NCI-H1436 (cell line): ENCODE measurements around the gene AKNAD1.

ENCODE experiments used
- DNase-seq: peaks from one replicate; lab custom pipeline; 2025; lab: John Stamatoyannopoulos, UW

The AKNAD1 gene

GRCh38 chr1:108865316-108865910 lies 8.5 kb upstream of the AKNAD1 start:
- DNase-seq: no peak

- no peak for DNase-seq
Observed at GRCh38 chr1:108863984-108864383, 7.1 kb upstream of the AKNAD1 start.

DNA sequence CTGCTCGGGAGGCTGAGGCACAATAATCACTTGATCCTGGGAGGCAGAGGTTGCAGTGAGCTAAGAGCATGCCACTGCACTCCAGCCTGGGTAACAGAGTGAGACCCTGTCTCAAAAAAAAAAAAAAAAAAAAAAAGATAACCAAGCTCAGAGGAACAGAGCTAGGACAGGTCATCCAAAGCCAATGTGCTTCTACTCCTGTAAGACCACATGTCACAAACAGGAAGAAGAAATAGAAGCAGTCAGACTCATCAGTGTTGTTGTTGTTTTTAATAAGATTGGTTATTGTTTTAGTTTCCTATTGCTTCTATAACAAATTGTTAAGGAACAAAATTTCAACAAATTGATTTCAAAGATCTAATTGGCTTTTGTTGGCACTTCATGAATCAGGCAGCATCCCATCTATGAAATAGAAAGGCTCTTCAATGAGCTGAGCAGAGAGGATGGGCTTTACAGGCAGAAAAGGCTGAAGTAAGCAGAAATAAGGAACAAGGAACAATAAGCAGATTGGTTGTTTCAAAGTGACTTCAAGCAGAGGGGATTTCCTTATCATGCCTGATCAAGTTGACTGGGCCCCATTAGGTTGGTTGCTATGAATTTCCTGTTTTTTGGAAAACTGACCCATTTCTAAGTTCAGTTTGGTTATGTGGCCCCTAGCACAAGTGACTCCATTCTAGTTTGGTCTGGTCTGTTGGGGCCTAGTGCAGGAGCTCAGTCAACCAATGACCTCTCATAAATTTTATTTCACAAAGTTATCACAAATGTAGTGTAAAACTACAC lies 6.0 kb upstream of the AKNAD1 start:
- DNase-seq: no peak

- DNase-seq: peak; percentile 11
Observed at GRCh38 chr1:108862017-108862610, 5.2 kb upstream of the AKNAD1 start.

DNA sequence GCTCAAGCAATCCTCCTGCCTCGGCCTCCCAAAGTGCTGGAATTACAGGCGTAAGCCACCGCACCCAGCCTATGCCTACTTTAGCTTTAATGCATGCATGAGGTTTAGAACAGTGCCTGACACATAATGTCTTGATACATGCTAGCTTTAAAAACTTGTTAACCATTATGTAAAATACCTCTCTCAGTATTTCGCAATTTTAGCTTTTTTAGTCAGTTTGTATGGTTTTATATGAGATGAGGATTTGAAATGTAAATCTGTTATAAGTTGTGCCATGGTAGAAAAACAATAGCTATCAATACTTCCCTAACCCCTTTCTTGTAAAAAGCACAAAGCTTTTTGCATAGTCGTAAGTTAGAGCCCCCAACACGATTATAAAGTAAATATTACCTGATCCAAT lies 4.7 kb upstream of the AKNAD1 start:
- DNase-seq: no peak

DNA sequence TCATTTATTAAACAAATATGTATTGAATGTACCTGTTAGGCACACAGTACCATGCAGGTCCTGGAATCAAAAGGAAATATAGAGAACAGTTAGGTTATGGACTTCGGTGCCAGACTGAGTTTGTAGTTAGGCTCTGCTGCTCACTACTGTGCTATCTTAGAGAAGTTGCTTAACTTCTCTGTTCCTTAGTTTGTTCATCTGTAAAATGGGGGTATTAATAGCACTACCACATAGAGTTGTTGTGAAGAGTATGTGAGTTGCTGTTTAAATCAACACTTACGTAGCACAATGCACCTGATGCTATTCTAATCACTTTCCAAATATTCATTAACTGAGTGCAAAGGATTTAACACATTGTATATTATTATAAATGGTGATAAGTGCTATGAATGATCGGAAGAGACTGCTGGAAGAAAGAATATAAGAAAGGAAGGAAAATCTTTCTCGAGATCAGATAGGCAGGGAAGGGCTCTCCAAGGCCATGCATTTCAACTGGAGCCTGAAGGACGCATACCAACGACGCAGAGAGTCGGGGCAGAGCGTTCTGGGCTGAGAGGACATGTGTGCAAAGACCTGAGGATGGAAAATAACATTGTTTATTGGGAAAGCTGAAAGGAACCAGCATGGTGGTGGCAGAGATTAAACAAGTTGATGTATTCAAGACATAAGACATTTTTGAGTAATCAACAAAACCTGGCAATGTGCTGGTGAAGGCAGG lies 3.5 kb upstream of the AKNAD1 start:
- no peak for DNase-seq

DNA sequence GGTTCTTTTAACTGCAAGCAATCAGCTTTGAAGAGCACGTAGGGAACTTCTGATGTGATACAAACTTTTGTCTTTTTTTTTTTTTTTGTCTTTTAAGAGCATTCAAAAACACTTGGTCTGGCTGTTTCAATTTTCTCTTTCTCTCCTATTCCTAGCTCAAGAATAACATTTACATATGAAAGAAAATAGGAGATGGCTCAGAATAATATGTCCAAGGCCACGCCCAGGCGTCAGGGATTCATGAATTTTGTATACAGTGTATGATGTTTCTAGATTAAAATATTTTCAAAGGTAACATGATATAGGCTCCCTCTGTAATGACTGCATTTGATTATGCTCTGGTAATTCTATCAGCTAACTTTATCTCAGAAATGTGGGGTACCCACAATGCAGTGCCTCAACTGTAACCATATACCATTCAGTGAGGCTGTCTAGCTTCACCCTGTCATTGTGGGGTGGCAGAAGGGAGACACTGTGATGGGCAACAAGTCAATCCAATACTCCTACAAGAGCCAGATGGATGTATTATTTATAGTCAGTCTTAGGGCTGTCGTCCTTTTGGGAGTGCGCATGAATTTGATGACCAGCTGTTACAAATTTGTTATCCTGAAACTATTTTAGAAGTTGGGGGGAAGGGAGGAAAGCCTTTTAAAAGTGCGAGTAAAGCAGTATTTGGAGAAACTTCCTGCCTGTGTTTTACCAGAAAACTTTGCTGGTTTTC lies 1.5 kb upstream of the AKNAD1 start:
- DNase-seq: no peak

DNA sequence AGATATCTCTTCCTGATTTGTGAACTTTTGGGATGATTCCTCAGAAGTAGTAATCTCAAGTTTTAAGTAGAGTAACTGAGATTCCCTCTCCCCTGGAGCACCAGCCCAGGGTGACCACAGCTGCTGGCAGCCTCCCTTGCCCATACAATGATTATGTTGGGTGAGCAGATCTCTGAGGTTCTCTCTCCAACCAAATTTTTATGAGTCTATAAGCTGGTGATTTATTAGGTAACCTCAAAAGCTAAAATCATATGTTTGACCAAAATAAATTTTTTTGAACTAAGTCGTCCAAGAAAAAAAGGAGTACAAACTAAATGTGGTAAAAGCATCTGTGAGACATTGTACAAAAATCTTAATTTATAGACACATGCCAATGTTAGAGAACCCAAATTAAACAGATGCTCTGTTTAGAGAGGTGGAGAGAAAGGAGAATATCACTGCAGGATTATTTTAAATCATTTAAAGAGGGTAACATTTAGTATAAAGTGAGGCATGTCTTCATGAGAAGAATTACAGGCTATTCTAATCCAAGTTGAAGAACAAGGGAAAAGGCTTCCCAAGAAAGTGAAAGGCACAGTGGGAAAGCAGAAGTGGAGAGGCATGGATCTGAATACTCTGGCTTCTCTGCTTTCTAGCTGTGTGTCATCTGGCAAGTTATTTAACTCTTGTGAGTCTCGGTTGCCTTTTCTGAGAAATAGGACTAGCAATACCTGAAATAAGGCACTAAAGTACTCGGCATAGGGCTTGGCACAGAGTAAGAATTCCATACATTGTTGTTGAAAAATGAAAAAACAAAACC lies 2.5 kb downstream of the AKNAD1 start:
- no peak for DNase-seq

DNA sequence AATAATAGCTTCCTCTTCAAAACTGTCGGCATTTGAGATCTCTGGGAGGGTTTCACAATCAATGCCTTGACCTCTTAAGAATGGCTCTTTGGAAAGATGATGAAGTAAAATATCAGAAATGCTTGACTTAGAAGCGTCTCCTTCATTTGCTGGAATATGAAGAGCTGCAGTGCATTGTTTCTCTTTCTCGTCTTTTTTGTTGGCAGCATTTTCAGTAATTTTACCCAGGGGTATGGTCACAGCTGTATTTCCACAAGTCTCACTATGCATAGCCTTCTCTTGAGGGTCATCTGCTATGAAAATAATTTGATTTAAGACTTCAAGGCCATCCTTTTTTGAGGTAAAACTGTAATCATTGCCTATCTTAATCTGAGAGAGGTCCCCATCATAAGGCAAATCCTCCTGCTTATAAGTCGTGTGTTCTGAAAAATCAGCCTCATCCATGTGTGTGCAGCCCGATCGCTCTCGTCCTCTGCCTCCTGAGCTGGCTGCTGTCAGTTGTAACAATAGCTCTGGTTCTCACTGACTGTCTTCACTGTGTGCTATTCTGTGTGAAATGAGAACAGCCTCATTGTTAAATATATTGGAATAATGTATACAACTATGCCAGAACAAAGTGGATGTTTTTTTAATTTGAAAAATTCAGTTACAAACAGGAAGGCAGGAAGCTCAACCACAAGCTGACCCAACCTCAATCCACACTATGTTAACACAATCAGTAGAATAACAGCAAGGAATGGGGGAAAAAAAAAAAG lies 4.5 kb downstream of the AKNAD1 start:
- DNase-seq: no peak

DNA sequence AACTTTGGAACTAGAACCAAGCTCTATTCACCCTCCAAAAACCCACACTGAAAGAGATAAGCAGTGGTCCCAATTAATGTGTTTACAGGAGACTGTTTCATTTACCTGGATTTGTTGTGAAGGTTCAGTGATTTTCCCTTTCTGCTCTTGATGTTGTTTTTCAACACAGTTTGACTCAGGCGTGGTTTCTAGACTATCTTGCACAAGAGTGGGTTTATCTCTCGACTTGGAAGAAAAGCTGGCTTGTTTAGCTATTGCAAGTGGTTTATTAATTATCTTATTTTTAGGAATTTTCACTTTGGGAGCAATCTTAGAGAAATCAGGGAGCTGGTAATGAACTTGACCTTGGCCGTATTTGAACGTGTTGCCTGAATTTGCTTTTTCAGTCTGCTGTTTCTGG lies 5.3 kb downstream of the AKNAD1 start:
- no peak for DNase-seq

DNA sequence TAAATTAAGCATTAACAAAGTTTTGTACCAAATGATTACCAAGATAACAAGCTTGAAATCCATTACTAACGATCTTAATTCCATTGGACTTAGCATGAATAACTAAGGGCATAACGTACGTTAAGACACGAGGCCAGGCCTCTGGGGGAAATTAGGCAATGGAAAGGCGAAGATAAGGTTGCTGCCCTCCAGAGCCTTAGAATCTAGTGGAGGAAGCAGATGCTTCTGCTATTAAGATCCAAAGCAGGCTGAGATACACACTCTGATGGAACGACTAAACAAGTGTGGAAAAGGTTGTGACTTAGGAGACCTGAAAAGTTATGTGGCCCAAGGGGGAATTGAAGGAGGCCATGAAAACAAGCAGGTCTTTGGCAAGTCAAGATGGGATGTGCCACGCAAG lies 6.0 kb downstream of the AKNAD1 start:
- no peak for DNase-seq

- DNase-seq: no peak
Observed at GRCh38 chr1:108848806-108849205, 8.1 kb downstream of the AKNAD1 start.

DNA sequence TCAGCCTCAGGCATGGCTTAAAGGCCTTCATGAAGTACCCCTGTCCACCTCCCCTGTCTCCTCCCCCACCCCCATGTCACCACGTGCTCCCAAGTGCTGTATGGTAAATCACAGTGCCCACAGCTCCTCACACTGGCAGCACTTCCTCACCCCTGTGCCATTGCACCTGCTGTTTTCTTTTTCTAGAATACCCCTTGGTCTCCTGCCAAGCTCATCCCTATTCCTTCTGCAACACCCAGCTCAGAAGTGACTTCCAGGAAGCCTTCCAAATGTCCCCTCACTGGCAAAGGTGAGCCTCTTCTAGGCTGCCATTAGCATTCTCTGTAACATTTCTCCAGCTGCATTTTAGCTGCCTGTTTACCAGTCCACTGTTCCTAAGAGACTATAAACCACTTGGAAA lies 9.4 kb downstream of the AKNAD1 start:
- DNase-seq: no peak

DNA sequence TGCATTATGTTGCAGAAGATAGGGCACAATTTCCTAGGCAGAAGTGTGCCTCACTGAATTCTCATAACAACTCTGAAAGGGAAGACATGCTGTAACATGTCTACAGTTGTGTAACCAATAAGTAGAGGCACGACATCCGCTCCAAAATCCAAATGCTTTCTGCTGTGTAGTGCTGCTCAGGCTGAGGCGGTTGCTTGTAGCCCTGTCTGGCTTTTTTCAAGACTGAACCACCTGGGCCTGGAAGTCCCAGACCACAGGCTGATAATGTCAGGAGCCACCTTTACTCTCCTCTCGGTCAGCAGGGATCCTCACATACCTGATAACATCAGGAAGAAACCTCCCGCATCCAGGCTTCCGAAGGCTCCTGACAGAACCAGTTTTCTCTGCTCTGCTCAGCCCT lies 10.9 kb downstream of the AKNAD1 start:
- no peak for DNase-seq

DNA sequence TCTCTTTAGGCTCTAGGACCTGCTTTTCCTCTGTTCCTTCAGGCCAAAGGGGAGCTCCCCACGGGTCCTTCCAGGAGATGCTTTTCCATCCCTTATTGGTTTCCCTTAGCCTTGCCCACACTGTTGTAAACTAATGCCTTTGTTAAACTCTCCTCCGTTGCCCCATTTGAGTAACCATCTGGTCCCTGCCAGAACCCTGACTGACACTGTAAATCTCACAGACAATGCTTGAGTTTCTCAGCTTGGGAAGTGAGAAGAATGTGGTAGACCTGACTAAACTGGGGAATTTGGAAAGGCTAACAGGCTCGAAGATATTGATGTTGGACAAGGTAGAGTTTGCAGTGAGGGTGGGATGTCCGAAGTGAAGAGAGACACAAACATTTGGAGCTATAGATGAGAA lies 11.4 kb downstream of the AKNAD1 start:
- DNase-seq: no peak

DNA sequence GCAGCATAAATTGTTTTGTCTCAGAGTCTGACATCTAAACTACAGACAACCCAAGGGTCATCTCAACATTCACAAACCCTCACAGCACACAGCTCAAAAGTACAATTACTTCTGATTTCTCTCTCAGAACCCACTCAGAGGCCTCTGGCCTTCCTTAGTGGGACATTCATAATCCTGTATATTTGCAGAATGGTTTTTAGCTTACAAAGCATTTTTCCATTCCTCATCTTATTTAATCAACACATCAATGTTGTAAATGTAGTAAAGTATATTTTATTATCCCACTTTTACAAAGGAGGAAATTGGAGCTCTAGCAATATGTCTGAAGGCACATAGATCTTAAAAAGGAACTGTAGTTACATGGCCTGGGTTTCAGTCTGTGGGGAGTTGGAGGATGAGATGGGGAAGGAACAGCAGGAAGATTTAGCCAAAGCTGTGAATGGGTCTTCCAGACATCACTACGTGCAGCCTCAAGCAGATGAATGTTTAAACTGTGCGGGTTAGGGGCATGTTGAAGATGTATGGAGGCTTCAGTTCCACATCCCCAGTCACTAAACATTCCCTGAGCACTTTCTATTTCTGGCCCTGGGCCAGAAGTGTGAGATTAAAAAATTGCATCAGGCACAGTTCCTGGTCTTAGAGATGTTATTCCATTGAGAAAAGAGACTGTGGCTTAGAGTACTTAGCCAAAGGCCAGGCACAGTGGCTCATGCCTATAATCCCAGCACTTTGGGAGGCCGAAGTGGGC lies 13.3 kb downstream of the AKNAD1 start:
- DNase-seq: no peak

- no peak for DNase-seq
Observed at GRCh38 chr1:108842525-108843181, 14.2 kb downstream of the AKNAD1 start.

GRCh38 chr1:108841703-108842102 lies 15.2 kb downstream of the AKNAD1 start:
- no peak for DNase-seq

DNA sequence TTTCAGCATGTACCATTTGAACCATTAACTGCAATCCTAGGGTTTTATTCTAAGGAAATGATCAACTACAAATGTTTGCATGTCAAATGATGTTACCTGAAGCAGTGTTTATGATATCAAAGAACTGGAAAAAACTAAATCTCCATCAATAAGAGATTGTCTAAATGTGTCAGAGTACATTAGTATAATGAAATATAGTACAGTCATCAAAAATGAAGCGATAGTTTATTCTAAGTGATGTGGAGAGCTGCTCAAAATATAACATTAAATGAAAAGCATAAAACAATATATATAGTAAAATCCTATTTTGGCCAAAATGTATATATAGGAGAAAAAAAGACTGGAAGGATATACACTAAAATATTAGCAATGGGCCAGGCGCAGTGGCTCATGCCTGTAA lies 24.0 kb downstream of the AKNAD1 start:
- DNase-seq: no peak
